CD14-positive monocyte (primary cell): ENCODE data around the gene LRRC8C. TPM values are rescaled to one million over a fixed set of nuclear protein-coding genes. Genes with fewer than 3 reads are reported as not detected.
A peak's percentile ranks its signal among the peaks of the same experiment; 100 is the strongest.

Source experiments
- DNase-seq, 3 donors: peaks; one replicate each; pipeline ENCODE4 v3.0.0-alpha.2; 2011 to 2022
- H2AFZ ChIP-seq: 2 replicates; pipeline ENCODE4 v1.6.0; 2012; ENCODE audit warnings: mild to moderate bottlenecking, low read depth, low read length, inconsistent platforms; ENCODE audit not compliant: insufficient read depth, poor library complexity, severe bottlenecking
- H3K27ac ChIP-seq, 2 donors: 1 replicate in 1 of 2; 2 replicates in 1 of 2; pipeline ENCODE4 v1.5.1; 2012 to 2013; ENCODE audit warnings: low read length in 2 of 2, control low read depth in 1 of 2, inconsistent platforms in 1 of 2, low read depth in 1 of 2, mild to moderate bottlenecking in 1 of 2
- H3K27me3 ChIP-seq, 2 donors: one replicate each; pipeline versions ENCODE4 v1.6.0 to v1.6.1; 2011 to 2013; ENCODE audit warnings: low read length in 2 of 2; ENCODE audit not compliant: control insufficient read depth in 2 of 2, insufficient read depth in 2 of 2
- H3K36me3 ChIP-seq, 2 donors: replicated peaks in 1 of 2; 1 replicate in 1 of 2; 2 replicates in 1 of 2; pipeline versions ENCODE4 v1.5.1 to v1.6.1; 2012 to 2013; ENCODE audit warnings: low read length in 2 of 2, control low read depth in 1 of 2, inconsistent platforms in 1 of 2, mild to moderate bottlenecking in 1 of 2; ENCODE audit not compliant: insufficient read depth in 2 of 2, control insufficient read depth in 1 of 2
- H3K4me1 ChIP-seq, 2 donors: 1 replicate in 1 of 2; 2 replicates in 1 of 2; pipeline versions ENCODE4 v1.5.1 to v1.6.1; 2012 to 2013; ENCODE audit warnings: low read length in 2 of 2, control low read depth in 1 of 2, inconsistent platforms in 1 of 2, mild to moderate bottlenecking in 1 of 2, moderate library complexity in 1 of 2; ENCODE audit not compliant: insufficient read depth in 2 of 2, control insufficient read depth in 1 of 2
- H3K4me2 ChIP-seq: replicated peaks from 2 replicates; pipeline ENCODE3; 2012; ENCODE audit warnings: low read length, moderate library complexity, mild to moderate bottlenecking; ENCODE audit not compliant: poor library complexity, severe bottlenecking; ENCODE audit errors: extremely low read depth
- H3K4me3 ChIP-seq, 3 experiments: fragments of 200-600 bp in 1 of 3; sonication (generic) in 1 of 3; replicated peaks in 1 of 3; 1 replicate in 2 of 3; 2 replicates in 1 of 3; pipeline ENCODE4 v1.5.1; 2011 to 2013; ENCODE audit warnings: low read length in 3 of 3, mild to moderate bottlenecking in 3 of 3, control low read depth in 2 of 3, low read depth in 2 of 3, inconsistent platforms in 1 of 3, moderate library complexity in 1 of 3
- H3K79me2 ChIP-seq: 2 replicates; pipeline ENCODE4 v1.6.0; 2012; ENCODE audit warnings: mild to moderate bottlenecking, control low read depth, inconsistent platforms, low read length, moderate library complexity; ENCODE audit not compliant: insufficient read depth
- H3K9ac ChIP-seq: 2 replicates; pipeline ENCODE4 v1.6.0; 2017; ENCODE audit warnings: low read length, mild to moderate bottlenecking; ENCODE audit not compliant: insufficient read depth, poor library complexity, severe bottlenecking
- H3K9me3 ChIP-seq, 2 donors: replicated peaks in 1 of 2; 1 replicate in 1 of 2; 2 replicates in 1 of 2; pipeline versions ENCODE4 v1.5.1 to v1.6.1; 2012 to 2013; ENCODE audit warnings: low read length in 2 of 2, control low read depth in 1 of 2; ENCODE audit not compliant: control insufficient read depth in 1 of 2, insufficient read depth in 1 of 2
- H4K20me1 ChIP-seq: 2 replicates; pipeline ENCODE4 v1.6.0; 2012; ENCODE audit warnings: mild to moderate bottlenecking, low read length, control low read depth, moderate library complexity; ENCODE audit not compliant: insufficient read depth
- H3K27ac Mint-ChIP-seq, 7 donors: one replicate each; pipeline ENCODE4 v1.8.0; 2020; ENCODE audit warnings: mild to moderate bottlenecking in 7 of 7, mixed read lengths in 7 of 7, moderate library complexity in 6 of 7, inconsistent platforms in 2 of 7
- H3K27me3 Mint-ChIP-seq, 3 donors: one replicate each; pipeline ENCODE4 v1.8.0; 2021 to 2022; ENCODE audit warnings: low read depth in 3 of 3, mild to moderate bottlenecking in 3 of 3, mixed read lengths in 3 of 3, moderate library complexity in 3 of 3, inconsistent platforms in 1 of 3
- H3K36me3 Mint-ChIP-seq, 2 donors: one replicate each; pipeline ENCODE4 v1.8.0; 2020; ENCODE audit warnings: mixed read lengths in 2 of 2, inconsistent platforms in 1 of 2, mild to moderate bottlenecking in 1 of 2
- H3K4me1 Mint-ChIP-seq: one replicate; pipeline ENCODE4 v1.8.0; 2020; ENCODE audit warnings: mild to moderate bottlenecking, mixed read lengths
- H3K4me3 Mint-ChIP-seq, 2 donors: one replicate each; pipeline ENCODE4 v1.8.0; 2020; ENCODE audit warnings: mild to moderate bottlenecking in 2 of 2, mixed read lengths in 2 of 2, moderate library complexity in 1 of 2
- H3K9me3 Mint-ChIP-seq, 7 donors: one replicate each; pipeline ENCODE4 v1.8.0; 2020 to 2022; ENCODE audit warnings: mixed read lengths in 7 of 7, mild to moderate bottlenecking in 6 of 7, moderate library complexity in 6 of 7, inconsistent platforms in 2 of 7
- WGBS: methylation state at CpG from one replicate; pipeline ENCODE4 v1.1.5; 2013; ENCODE audit warnings: missing lambda C conversion rate; ENCODE audit not compliant: insufficient coverage; 5-methylcytosine and 5-hydroxymethylcytosine counted together
- intact Hi-C, 2 donors: fragments of 100-400 bp; cut with micrococcal nuclease; formaldehyde crosslinking; loops; one replicate each; pipeline versions ENCODE4 v1.15.0 to v1.15.1; 2023
- polyA plus RNA-seq, 3 donors: library from polyadenylated mRNA; depleted of rRNA in 1 of 3; unstranded in 2 of 3; stranded (reverse) in 1 of 3; fragments of 300-500 nt in 2 of 3; fragments of >200 nt in 1 of 3; fragmentation: Illumina TruSeq in 2 of 3; gene quantifications; 1 replicate in 2 of 3; 2 replicates in 1 of 3; pipeline ENCODE4 v1.2.3, GENCODE V29; 2012 to 2021
- TF ChIP-seq, protein P1 (sequence below): fragments of 200-600 bp; IDR thresholded peaks from one replicate; pipeline ENCODE4 v1.8.0; 2022; ENCODE audit warnings: antibody characterized with exemption, mild to moderate bottlenecking

Gene LRRC8C
- polyA plus RNA-seq, 3 donors: 13.0 to 18.6 (median 16.3) TPM

DNA sequence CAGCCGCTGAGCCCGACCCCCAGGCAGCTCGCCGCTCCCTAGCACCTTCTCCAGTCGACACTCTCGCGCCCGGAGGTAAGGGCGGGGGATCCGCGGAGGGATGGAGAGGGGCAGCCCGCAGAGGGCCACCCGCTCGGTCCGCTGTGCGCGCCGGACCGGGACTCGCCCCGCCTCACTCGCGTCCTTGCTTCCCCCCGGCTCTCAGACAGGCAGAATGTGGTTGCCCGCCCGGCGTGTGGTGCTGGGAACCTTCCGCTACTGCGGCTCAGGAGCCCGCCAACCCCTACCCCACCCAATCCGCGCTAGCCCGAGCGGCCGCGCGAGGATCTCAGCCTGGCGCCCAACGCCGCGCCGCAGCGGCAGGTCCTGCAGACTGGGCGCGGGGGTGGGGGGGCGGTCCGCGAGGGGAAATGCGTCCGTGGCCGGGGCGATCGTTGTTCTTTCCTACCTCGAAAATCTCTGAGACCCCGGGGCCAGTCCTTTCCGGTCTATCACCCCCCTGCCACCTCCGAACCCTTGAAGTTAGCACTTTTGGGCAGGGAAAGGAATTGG, 404 bp downstream of the LRRC8C start:
- Mint-ChIP-seq H3K36me3 (peaks cover 13 to 14% of the 10 kb centered on the region in 2 donors), H3K27ac (peak overlapping the region; percentile 88 to 94 (median 90)), H3K4me3 (peak overlapping the region; percentile 91 to 95), H3K4me1 (peaks cover 66% of the 10 kb centered on the region), H3K27me3 (no peaks in the 10 kb centered on the region), H3K9me3 (no peaks in the 10 kb centered on the region)
- peaks cover 44% of the 10 kb centered on the region for H4K20me1 ChIP-seq
- peak overlapping the region; percentile 82 for H3K4me2 ChIP-seq
- peaks cover 36 to 58% of the 10 kb centered on the region in 2 donors for H3K4me1 ChIP-seq
- peaks cover 0 to 5% of the 10 kb centered on the region in 2 donors for H3K36me3 ChIP-seq
- peak; percentile 47 to 59 (median 57) for DNase-seq
- H3K27ac ChIP-seq: peak overlapping the region; percentile 53 to 94
- H3K9ac ChIP-seq: peak overlapping the region; percentile 95
- no peaks in the 10 kb centered on the region for H3K27me3 ChIP-seq
- no peaks in the 10 kb centered on the region for H3K9me3 ChIP-seq
- intact Hi-C loops: loop anchor here (1.0 to 10.0 kb wide), 5 partner anchors 34 to 361 kb away; partner anchors contain the start of gene ZNF326 (in 2 of the 2)
- peaks cover 77% of the 10 kb centered on the region for H3K79me2 ChIP-seq
- H2AFZ ChIP-seq: peak overlapping the region; percentile 88
- TF ChIP-seq, protein P1, sequence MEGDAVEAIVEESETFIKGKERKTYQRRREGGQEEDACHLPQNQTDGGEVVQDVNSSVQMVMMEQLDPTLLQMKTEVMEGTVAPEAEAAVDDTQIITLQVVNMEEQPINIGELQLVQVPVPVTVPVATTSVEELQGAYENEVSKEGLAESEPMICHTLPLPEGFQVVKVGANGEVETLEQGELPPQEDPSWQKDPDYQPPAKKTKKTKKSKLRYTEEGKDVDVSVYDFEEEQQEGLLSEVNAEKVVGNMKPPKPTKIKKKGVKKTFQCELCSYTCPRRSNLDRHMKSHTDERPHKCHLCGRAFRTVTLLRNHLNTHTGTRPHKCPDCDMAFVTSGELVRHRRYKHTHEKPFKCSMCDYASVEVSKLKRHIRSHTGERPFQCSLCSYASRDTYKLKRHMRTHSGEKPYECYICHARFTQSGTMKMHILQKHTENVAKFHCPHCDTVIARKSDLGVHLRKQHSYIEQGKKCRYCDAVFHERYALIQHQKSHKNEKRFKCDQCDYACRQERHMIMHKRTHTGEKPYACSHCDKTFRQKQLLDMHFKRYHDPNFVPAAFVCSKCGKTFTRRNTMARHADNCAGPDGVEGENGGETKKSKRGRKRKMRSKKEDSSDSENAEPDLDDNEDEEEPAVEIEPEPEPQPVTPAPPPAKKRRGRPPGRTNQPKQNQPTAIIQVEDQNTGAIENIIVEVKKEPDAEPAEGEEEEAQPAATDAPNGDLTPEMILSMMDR: no peak
- under 1% methylated on average over 45 of the region's 57 CpGs for WGBS
- H3K4me3 ChIP-seq: peak overlapping the region; percentile 89 to 93 (median 92)

DNA sequence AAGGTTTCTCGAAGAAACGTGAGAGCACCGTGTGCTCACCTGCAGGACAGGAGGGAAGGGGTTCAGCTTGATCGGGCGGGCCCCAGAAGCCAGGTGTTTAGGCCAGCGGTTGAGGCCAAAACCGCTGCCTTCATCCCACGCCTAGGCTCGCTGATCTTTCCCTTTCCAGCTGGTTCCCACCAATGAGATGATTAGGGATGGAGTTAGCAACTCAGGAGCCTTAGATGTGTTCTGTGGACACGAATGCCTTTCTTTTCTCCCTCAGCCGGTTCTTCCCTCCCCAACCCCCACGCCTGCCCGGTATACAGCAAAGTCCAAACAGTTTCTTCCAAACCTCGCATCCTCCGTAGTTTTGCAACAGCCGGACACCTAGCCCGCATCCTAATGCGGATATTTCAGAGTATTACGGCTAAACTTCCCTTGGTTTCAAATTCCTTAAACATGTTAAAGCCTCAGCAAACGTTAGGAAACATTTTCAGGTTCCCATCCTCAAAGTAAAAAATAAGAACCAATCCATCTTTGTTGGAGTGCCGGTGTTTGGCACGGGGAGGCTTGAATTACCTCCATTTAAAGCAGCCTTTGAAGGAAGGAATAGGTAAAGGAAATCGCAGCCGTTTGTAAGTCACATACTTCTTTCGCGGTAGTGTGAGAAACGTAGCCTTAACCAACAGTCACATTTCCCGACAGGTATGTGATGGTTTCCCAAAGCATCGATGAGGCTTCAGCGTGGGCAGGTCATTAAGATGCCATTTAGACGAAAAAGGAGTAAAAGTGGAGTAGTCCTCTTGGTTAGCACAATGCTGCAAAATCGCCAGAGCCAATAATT, 1.1 kb downstream of the LRRC8C start:
- TF ChIP-seq, protein P1: no peak
- Histone ChIP-seq H3K4me3 (peak overlapping the region; percentile 89 to 93 (median 92)), H3K9me3 (no peaks in the 10 kb centered on the region), H3K27me3 (no peaks in the 10 kb centered on the region), H3K79me2 (peaks cover 84% of the 10 kb centered on the region), H2AFZ (peak overlapping the region; percentile 88), H4K20me1 (peaks cover 49% of the 10 kb centered on the region), H3K36me3 (no peaks in the 10 kb centered on the region), H3K27ac (peak overlapping the region; percentile 53 to 94), H3K4me2 (peak overlapping the region; percentile 82), H3K4me1 (peaks cover 37 to 59% of the 10 kb centered on the region in 2 donors), H3K9ac (peak overlapping the region; percentile 95)
- Mint-ChIP-seq H3K9me3 (no peaks in the 10 kb centered on the region), H3K36me3 (peaks cover 6 to 8% of the 10 kb centered on the region in 2 donors), H3K27ac (peak overlapping the region; percentile 88 to 94 (median 90)), H3K27me3 (no peaks in the 10 kb centered on the region), H3K4me3 (peak overlapping the region; percentile 91 to 95), H3K4me1 (peaks cover 63% of the 10 kb centered on the region)
- intact Hi-C loops: loop anchor here (1.0 to 10.0 kb wide), 5 partner anchors 33 to 361 kb away; partner anchors contain the start of gene ZNF326 (in 2 of the 2)
- WGBS: 0% methylated on average over 15 of the region's 32 CpGs
- DNase-seq: peak in 1 of 3 donors; percentile 18
